Adipocyte (in vitro differentiated cells): ENCODE measurements around the gene PAK1IP1.
"Not testable (repeated sequence)": the region's sequence is repeated elsewhere in the genome, so short reads cannot be mapped to it uniquely, and the experiment has no call there.

ENCODE experiments used
- DNase-seq: peaks from one replicate; pipeline ENCODE4 v3.0.0-alpha.2; 2015; ENCODE audit warnings: low read depth
- H3K27me3 ChIP-seq: replicated peaks from 2 replicates; pipeline ENCODE4 v1.7.0; 2013; ENCODE audit warnings: mild to moderate bottlenecking, low read length, moderate library complexity; ENCODE audit not compliant: control insufficient read depth, insufficient read depth
- H3K36me3 ChIP-seq: 2 replicates; pipeline ENCODE4 v1.7.0; 2013; ENCODE audit warnings: low read length, mild to moderate bottlenecking, moderate library complexity; ENCODE audit not compliant: control insufficient read depth, insufficient read depth, severe bottlenecking
- H3K4me1 ChIP-seq: 2 replicates; pipeline ENCODE4 v1.7.0; 2013; ENCODE audit warnings: mild to moderate bottlenecking, low read length, moderate library complexity; ENCODE audit not compliant: control insufficient read depth, insufficient read depth
- H3K4me3 ChIP-seq: 2 replicates; pipeline ENCODE4 v1.7.0; 2013; ENCODE audit warnings: mild to moderate bottlenecking, low read length, moderate library complexity
- H3K9ac ChIP-seq: 2 replicates; pipeline ENCODE4 v1.7.0; 2013; ENCODE audit warnings: mild to moderate bottlenecking, low read length, moderate library complexity
- H3K9me3 ChIP-seq: 2 replicates; pipeline ENCODE4 v1.7.0; 2013; ENCODE audit warnings: mild to moderate bottlenecking, low read length, moderate library complexity; ENCODE audit not compliant: control insufficient read depth

The PAK1IP1 gene, protein sequence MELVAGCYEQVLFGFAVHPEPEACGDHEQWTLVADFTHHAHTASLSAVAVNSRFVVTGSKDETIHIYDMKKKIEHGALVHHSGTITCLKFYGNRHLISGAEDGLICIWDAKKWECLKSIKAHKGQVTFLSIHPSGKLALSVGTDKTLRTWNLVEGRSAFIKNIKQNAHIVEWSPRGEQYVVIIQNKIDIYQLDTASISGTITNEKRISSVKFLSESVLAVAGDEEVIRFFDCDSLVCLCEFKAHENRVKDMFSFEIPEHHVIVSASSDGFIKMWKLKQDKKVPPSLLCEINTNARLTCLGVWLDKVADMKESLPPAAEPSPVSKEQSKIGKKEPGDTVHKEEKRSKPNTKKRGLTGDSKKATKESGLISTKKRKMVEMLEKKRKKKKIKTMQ

DNA sequence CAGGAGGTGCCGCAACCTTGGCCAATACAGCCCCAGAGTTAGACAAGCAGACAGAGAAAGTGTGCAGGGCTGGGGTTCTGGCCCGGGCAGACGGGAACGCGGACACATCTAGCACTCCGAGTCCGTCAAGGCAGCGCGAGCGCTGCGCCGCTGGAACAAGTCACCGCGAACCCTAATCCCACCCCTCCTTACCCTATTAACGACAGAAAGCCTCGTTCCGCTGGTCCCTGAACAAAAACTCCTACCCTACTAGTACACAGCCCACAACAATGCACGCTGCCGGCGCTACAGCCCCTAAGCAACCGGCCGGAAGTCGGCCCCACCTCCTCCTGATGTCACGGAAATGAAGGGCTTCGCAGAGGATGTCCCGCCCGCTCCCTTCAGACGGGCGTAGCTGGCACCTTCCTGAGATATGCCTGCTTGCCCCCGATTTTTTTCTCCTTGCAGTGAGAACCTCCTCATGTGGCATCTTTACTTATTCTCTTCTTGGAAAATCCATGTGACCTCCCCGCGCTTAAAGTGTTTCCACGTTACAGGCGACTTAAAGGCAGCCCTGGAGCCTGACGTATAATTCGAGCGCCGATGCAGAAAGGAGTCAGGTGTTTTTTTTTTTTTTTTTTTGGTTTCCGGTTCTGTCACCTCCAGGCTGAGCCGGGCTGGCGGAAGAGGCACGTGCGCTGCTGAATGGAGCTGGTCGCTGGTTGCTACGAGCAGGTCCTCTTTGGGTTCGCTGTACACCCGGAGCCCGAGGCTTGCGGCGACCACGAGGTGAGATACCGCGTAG lies at the start of gene PAK1IP1, which contains the start of gene C6orf52:
Gene PAK1IP1, plus strand, starts transcription at position 671 of the 784 bp plus-strand sequence. Its CDS starts 14 bp downstream, at position 685.
Gene C6orf52, minus strand, starts transcription at position 315 of the 784 bp plus-strand sequence. CDS start 7,066 bp downstream, outside the sequence.
- Histone ChIP-seq H3K4me1 (peaks cover 22% of the 10 kb centered on the region), H3K27me3 (no peaks in the 10 kb centered on the region), H3K9ac (peak within 1 kb of the TSS; percentile 95), H3K9me3 (no peaks in the 10 kb centered on the region), H3K36me3 (peaks cover 17% of the 10 kb centered on the region), H3K4me3 (peak within 1 kb of the TSS; percentile 94)
- DNase-seq = peak; percentile 97

DNA sequence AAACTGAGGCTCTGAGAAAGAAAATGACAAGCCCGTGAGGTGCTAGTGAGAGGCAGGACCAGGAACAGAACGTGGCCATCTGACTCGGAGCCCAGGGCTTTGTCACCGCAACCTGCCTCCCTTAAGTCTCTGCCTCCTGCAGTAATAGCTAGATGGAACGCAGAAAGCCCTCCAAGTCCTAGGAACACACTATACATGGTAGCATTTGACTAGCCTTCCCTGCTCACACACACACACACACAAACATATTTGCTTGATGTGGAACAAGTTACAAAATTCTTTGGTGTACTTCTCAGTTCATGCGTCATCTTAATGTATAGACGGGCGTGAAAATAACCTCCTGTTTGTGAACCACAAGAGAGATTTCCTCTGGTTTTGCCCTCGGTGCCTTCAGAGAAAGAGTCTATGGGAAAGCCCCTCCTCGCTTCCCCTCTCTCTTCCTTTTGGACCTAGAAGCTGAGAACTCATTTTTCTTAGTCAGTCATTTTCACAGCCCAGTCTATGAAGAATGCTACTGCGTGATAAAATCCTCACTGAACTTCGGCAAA lies 39.2 kb upstream of the PAK1IP1 start:
- DNase-seq = no peak
- Histone ChIP-seq H3K4me3 (no peak overlapping the region), H3K9ac (no peak overlapping the region), H3K27me3 (no peaks in the 10 kb centered on the region), H3K36me3 (no peaks in the 10 kb centered on the region), H3K9me3 (no peaks in the 10 kb centered on the region), H3K4me1 (no peaks in the 10 kb centered on the region)

DNA sequence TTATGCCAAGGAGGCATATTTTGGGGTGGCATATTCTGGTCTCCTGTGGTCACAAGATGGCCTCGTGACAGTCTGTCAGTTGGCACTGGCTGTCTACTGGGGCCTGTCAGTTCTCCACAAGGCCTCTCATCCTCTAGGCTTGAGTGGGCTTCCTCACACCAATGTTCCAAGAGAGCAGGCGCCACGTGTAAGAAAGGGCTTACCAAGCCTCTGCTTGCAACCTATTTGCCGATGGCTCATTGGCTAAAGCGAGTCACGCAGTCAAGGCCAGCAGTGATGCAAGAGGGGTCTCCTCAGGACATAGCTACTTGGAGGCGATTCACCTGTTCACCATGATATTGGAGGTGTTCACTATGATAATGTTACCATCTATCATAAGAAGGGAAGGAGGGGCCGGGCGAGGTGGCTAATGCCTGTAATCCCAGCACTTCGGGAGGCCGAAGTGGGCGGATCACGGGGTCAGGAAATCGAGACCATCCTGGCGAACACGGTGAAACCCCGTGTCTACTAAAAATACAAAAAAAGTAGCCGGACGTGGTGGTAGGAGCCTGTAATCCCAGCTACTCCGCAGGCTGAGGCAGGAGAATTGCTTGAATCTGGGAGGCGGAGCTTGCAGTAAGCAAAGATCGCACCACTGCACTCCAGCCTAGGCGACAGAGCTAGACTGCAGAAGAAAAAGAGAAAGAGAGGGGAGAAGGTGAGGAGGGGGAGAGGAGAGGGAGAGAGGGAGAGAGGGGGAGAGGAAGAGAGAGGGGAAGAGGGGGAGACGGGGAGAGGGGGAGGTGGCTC lies 35.7 kb upstream of the PAK1IP1 start:
- H3K36me3 ChIP-seq = no peaks in the 10 kb centered on the region
- peak overlapping the region; percentile 27 for H3K4me3 ChIP-seq
- no peaks in the 10 kb centered on the region for H3K9me3 ChIP-seq
- H3K9ac ChIP-seq = no peak overlapping the region
- H3K27me3 ChIP-seq = no peaks in the 10 kb centered on the region
- no peaks in the 10 kb centered on the region for H3K4me1 ChIP-seq
- no peak for DNase-seq

DNA sequence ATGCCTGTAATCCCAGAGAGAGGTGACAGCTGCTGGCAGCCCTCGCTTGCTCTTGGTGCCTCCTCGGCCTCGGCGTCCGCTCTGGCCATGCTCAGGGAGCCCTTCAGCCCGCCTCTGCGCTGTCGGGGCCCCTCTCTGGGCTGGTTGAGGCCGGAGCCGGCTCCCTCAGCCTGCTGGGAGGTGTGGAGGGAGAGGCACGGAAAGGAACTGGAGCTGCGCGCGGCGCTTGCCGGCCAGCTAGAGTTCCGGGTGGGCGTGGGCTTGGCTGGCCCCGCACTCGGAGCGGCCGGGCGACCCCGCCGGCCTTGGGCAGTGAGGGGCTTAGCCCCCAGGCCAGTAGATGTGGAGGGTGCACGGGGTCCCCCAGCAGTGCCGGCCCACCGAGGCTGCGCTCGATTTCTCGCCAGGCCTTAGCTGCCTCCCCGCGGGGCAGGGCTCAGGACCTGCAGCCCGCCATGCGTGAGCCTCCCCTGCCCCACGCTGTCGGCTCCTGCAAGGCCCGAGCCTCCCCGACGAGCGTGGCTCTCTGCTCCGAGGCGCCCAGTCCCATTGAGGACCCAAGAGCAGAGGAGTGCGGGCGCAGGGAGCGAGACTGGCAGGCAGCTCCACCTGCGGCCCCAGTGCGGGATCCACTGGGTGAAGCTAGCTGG lies 34.9 kb upstream of the PAK1IP1 start:
- DNase-seq = peak; percentile 43
- Histone ChIP-seq H3K36me3 (no peaks in the 10 kb centered on the region), H3K4me3 (peak overlapping the region; percentile 27), H3K4me1 (no peaks in the 10 kb centered on the region), H3K27me3 (no peaks in the 10 kb centered on the region), H3K9ac (no peak overlapping the region), H3K9me3 (no peaks in the 10 kb centered on the region)

DNA sequence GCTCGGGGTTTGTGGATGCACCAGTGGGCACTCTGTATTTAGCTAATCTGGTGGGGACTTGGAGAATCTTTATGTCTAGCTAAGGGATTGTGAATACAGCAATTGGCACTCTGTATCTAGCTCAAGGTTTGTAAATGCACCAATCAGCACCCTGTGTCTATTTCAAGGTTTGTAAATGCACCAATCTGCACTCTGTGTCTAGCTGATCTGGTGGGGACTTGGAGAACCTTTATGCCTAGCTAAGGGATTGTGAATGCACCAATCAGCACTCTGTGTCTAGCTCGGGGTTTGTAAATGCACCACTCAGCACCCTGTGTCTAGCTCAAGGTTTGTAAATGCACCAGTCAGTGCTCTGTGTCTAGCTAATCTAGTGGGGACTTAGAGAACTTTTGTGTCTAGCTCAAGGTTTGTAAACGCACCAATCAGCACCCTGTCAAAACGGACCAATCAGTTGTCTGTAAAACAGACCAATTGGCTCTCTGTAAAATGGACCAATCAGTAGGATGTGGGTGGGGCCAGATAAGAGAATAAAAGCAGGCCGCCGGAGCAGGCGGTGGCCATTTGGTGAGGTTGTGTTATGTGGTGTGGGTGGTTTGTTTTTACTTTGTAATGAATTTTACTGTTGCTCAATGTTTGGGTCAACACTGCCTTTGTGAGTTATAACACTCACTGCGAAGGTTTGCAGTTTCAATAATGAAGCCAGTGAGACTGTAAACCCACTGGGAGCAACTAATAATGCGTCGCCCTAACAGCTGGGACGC lies 34.2 kb upstream of the PAK1IP1 start:
- not testable (repeated sequence) for H3K4me1 ChIP-seq, H3K9ac ChIP-seq, DNase-seq, H3K36me3 ChIP-seq, H3K27me3 ChIP-seq, H3K9me3 ChIP-seq
- peak overlapping the region; percentile 27 for H3K4me3 ChIP-seq

DNA sequence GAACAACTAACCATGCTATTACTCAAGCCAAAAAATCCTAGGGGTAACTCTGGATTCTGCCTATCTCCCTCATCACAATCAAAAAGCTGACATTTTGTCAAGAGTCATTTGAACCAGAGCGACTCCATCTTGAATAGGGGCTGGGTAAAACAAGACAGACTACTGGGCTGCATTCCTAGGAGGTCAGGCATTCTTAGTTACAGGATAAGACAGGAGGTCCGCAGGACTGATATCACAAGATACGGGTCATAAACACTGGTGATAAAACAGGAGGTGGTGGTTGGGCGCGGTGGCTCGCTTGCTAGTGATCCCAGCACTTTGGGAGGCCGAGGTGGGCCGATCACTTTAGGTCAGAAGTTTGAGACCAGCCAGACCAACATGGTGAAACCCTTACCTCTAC lies 32.6 kb upstream of the PAK1IP1 start:
- no peak overlapping the region for H3K4me3 ChIP-seq
- H3K9me3 ChIP-seq = no peaks in the 10 kb centered on the region
- H3K27me3 ChIP-seq = no peaks in the 10 kb centered on the region
- no peak for DNase-seq
- H3K4me1 ChIP-seq = no peaks in the 10 kb centered on the region
- no peak overlapping the region for H3K9ac ChIP-seq
- H3K36me3 ChIP-seq = no peaks in the 10 kb centered on the region

DNA sequence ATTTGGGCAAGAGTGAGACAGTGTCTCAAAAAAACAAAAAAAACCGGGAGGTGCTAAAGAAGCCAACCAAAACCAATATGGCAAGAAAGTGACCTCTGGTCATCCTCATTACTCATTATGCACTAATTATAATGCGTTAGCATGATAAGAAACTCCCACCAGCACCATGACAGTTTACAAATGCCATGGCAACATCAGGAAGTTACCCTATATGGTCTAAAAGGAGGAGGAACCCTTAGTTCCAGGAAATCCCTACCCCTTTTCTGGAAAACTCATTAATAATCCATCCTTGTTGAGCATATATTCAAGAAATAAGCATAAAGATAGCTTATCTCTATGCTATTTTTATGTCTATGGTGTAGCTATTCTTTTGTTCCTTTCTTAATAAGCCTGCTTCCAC lies 32.0 kb upstream of the PAK1IP1 start:
- Histone ChIP-seq H3K9ac (no peak overlapping the region), H3K4me3 (no peak overlapping the region), H3K36me3 (no peaks in the 10 kb centered on the region), H3K9me3 (no peaks in the 10 kb centered on the region), H3K4me1 (no peaks in the 10 kb centered on the region), H3K27me3 (no peaks in the 10 kb centered on the region)
- DNase-seq = no peak

DNA sequence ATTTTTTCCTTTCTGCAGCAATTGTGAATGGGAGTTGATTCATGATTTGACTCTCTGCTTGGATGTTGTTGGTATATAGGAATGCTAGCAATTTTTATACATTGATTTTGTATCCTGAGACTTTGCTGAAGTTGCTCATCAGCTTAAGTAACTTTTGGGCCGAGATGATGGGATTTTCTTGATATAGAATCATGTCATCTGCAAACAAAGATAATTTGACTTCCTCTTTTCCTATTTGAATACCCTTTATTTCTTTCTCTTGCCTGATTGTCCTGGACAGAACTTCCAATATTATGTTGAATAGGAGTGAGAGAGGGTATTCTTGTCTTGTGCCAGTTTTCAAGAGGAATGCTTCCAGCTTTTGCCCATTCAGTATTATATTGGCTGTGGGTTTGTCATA lies 29.2 kb upstream of the PAK1IP1 start:
- not testable (repeated sequence) for H3K27me3 ChIP-seq, H3K4me3 ChIP-seq, H3K4me1 ChIP-seq, H3K36me3 ChIP-seq, H3K9ac ChIP-seq, H3K9me3 ChIP-seq, DNase-seq

DNA sequence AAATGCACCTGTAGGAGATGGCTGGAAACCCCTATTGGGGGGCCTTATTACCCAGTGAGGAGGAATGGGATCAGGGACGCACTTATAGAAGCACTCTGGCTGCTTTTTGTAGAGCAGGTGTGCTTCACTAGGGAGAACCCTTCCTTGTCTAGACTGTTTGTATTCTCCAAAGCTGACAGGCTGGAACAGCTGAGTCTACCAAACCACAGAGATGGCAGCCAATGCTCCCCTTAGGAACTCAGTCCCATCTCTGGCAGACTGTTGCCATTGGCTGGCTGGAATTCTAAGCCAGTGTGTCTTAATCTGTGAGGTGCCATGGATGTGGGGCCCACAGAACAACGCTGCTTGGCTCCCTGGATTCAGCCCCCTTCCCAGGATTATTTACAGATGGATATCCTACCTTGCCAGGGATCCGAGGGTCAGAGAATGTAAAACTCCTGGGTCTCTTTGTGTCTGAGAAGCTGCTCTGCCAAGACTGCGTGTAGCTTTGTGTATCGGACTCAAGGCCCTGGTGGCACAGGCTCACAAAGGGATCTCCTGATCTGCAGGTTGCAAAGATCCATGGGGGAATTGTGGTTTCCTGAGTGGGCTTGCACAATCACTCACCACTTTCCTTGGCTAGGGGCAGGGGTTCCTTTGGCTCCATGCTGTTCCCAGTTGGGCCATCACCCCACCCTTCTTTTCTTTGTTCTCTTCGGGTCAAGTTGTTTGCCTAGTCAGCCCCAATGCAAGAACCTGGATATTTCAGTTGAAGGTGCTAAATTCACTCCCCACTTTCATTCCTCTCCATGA lies 26.4 kb upstream of the PAK1IP1 start:
- no peak for DNase-seq
- H3K36me3 ChIP-seq = no peaks in the 10 kb centered on the region
- no peak overlapping the region for H3K4me3 ChIP-seq
- no peaks in the 10 kb centered on the region for H3K27me3 ChIP-seq
- no peaks in the 10 kb centered on the region for H3K9me3 ChIP-seq
- no peaks in the 10 kb centered on the region for H3K4me1 ChIP-seq
- H3K9ac ChIP-seq = no peak overlapping the region
